HG03521 (cell line): ENCODE results near the gene PCDH15.

Experiments used
- ATAC-seq: cut with Tn5 transposase; IDR thresholded peaks from one replicate; pipeline ENCODE4 v1.9.1; 2021; ENCODE audit warnings: mild to moderate bottlenecking, moderate library complexity; ENCODE audit not compliant: unreplicated experiment

The PCDH15 gene

DNA sequence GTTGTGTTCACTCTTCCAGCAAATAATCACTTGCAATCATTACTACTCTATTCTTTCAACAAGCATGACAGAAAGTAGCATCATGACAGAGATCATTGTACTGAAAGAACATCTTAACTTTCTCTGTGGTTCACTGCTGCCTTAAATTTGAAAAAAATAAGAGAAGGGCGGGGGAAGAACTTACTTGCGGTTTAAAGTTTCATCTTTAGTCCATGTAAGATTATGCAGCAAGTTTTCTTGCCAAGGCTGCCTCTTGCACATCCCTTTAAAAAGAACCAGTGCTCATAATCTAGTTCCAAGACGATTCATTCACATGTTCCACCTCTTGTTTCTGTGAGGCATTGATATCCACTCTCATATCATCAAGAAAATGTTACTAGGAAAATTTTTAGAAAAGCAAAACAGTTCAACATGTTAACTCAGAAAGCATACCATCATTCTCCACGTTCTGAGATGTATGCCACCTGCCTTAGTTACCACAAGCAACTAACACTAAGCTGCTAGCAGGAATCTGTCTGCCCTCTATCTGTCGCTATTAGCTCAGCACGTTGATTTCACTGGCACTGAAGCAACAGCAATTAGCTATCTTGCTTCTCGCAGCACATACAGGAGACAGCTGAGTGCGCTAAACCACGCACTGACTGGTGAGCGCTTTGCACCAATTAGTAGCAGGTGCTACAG, at the start of gene PCDH15:
PCDH15 (minus strand) TSS at position 491 of the 681 bp plus-strand sequence. CDS start 136,969 bp downstream, outside the sequence.
- no peak for ATAC-seq

GRCh38 chr10:54843932-54844331, 42.9 kb upstream of the PCDH15 start:
- ATAC-seq = no peak

DNA sequence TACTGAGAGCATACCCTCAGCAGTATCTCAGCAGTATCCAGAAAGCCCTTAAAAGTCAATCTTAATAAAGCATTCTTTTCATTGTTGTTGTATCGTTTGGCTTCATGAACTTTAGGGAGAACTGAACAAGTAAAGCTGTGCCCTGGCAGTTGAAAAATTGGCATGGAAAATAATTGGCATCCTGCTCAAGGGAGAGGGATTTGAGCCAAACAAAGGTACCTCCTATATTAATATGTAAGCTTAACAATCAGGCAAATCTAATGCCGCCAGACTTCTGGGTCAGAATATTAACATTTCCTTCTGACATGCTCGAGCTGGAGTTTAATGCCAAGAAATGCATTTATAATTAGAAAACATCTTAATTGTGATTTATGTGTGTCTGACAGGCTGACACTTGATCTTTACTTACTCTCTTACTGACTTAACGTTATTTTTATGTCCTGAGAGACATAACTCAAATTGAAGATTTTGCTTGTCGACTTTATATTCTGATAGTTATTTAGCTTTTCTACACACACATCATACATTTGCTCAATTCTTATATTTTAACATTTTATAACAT, 42.1 kb upstream of the PCDH15 start:
- ATAC-seq = no peak

DNA sequence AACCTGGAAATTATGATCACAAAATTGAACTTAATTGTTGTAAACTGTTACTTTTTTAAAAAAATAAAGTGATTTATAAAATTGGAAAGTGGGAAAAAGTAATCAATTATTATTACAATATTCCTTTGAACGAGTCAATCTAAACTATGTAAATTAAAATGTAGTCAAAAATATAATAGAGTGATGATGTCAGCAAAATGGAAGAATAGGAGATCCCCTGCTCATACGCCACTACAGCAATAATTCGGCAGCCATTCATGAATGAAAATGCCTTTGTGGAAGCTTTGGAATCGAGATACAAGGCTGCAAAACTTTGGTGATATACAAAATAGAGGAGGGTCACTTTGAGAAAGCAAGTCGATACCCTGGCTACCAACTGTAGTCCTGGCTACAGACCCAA, 36.4 kb upstream of the PCDH15 start:
- no peak for ATAC-seq

DNA sequence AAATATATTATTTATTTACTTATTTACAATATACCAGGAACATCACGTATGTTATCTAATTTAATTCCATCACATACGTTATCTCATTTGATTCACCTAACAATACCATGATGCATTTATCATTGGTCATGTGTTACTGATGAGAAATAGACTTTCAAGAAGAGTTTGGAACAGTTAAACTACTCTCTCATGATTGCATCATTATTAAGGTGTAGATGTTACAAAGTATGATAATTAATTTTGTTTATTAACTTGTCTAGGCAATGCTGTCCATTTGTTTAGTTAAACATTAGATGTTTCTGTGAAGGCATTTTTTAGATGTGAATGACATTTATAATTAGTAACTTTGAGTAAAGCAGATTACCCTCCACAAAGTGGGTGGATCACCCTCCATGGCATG, 32.0 kb upstream of the PCDH15 start:
- no peak for ATAC-seq

- no peak for ATAC-seq
These were observed 26.0 kb upstream of the PCDH15 start for GRCh38 chr10:54826994-54827560.

DNA sequence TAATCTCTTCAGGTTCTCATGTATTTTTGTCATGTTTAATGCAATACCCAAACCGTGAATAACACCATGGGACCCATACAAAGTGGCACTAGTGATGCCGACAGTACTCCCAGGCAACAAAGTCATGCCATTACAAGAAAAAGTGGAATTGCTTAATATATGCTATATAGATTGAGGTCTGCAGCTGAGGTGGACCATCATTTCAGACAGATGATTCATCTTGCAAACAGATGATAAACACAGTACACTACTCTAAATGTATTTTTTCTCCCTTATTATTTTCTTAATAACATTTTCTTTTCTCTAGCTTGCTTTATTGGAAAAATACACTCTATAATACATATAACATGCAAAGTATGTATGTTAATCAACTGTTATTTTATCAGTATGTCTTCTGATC, 14.6 kb upstream of the PCDH15 start:
- no peak for ATAC-seq

- ATAC-seq = no peak
These were observed 7.3 kb upstream of the PCDH15 start for GRCh38 chr10:54808186-54808935.

- no peak for ATAC-seq
These were observed 1.5 kb downstream of the PCDH15 start for GRCh38 chr10:54799506-54799905.

DNA sequence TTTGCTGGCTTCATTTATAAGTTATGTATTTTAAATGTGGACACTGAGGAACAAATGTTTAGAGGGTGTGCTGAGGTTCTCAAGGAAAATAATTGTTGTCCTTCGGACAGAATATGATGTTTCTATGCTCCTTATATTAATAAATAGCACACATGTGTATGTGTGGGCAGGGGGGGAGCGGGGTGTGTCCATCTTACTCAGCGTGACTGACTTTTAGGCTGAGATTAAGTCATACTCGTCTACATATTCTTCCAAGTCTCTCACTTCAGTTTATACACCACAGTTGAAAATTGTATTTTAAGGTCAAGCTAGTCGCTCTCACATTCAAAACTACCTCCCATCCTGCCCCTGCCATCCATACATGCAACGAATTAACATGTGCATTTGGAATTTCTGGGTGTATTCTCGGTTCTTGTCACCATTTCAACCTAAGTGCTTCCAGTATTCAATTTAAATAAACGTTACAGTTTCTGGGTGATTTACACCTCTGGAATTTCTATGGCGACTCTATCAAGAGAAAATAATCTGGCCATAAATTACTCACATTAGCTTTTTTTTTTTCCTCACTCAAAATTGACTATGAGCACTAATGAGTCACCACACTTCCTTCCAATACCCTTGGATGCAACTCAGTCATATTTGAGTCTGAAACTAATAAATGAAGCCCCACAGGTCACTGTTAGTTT, 3.3 kb downstream of the PCDH15 start:
- no peak for ATAC-seq

- ATAC-seq = no peak
These were observed 4.2 kb downstream of the PCDH15 start for GRCh38 chr10:54796881-54797280.

DNA sequence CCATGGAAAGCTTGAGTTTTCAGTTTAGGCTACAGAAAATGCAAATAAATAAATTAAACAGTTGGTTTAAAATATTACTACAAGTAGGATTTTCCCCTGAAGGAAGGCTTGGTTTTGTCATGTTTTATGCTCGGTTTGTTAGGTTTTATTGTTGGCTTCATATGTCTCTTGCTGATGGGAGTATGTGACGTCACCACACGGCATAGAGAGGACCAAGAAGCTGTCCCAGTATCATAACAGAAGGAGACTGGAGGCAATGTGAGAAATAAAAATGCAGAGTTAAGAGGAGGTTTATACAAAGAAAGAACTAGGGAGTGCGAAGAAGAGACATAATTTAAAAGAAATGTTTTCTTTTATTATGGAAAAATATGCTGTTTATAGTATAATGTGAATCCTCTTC, 24.4 kb downstream of the PCDH15 start:
- no peak for ATAC-seq

DNA sequence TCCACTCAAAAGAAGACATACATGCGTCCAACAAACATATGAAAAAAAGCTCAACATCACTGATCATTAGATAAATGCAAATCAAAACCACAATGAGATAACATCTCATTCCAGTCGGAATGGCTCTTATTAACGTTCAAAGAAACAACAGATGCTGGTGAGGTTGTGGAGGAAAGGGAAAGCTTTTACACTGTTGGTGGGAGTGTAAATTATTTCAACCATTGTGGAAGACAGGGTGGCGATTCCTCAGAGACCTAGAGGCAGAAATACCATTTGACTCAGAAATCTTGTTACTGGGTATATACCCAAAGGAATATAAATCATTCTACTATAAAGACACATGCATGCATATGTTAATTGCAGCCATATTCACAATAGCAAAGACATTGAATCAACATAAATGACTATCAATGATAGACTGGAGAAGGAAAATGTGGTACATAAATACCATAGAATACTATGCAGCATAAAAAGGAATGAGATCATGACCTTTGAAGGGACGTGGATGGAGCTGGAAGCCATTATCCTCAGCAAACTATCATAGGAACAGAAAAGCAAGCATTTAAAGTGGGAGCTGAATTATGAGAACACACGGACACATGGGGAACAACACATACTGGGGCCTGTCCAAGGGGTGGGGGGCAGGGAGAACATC, 28.4 kb downstream of the PCDH15 start:
- no peak for ATAC-seq

DNA sequence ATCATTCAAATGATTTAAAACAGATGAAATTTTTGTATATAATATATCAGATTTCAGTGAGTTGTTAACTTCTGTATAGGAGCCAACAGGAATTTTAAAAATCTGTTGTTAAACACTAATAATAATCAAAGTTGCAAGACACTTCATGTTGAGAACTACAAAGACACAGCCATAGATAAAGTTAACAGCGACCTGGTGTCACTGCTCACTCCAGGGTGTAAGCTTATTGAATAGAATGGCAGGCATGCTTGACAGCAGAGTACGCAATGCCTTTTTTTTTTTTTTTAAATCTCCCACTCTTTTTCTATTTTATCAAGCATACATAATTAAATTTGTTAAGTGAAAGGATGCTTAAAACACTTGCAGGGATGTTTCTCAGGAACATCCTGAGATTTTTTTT, 32.0 kb downstream of the PCDH15 start:
- no peak for ATAC-seq

- ATAC-seq = no peak
These were observed 42.2 kb downstream of the PCDH15 start for GRCh38 chr10:54758791-54759190.

GRCh38 chr10:54749623-54750022, 51.4 kb downstream of the PCDH15 start:
- no peak for ATAC-seq

- ATAC-seq = no peak
These were observed 55.6 kb downstream of the PCDH15 start for GRCh38 chr10:54745436-54745835.

- ATAC-seq = no peak
These were observed 58.6 kb downstream of the PCDH15 start for GRCh38 chr10:54742416-54742815.

- no peak for ATAC-seq
These were observed 72.5 kb downstream of the PCDH15 start for GRCh38 chr10:54728511-54728910.

DNA sequence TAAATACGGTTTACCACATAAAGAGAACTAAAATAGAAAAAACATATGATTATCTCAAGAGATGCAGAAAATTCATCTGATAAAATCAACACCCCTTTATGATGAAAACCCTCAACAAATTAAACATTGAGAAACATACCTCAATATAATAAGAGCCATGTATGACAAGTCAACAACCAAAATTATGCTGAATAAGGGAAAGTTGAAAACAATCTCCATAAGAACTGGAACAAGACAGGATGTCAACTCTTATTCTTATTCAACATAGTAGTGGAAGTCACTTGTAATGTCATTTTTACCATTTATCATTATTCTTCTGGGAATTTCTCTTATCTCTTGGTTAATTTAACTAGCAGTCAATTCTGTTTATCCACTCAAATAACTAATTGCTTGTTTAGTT, 79.0 kb downstream of the PCDH15 start:
- no peak for ATAC-seq

- no peak for ATAC-seq
These were observed 90.1 kb downstream of the PCDH15 start for GRCh38 chr10:54710918-54711317.
